HG03457 (cell line): Measurements from ENCODE around the gene ATP13A1.
A peak's percentile ranks its signal among the peaks of the same experiment; 100 is the strongest.
"Not testable (repeated sequence)": the region's sequence is repeated elsewhere in the genome, so short reads cannot be mapped to it uniquely, and the experiment has no call there.

Experiments used
- ATAC-seq: cut with Tn5 transposase; IDR thresholded peaks from one replicate; pipeline ENCODE4 v1.9.1; 2021; ENCODE audit warnings: moderate number of reproducible peaks; ENCODE audit not compliant: unreplicated experiment

ATP13A1 gene

GRCh38 chr19:19665420-19665948 is 2.0 kb upstream of the ATP13A1 start:
- not testable (repeated sequence) for ATAC-seq

- peak; percentile 11 for ATAC-seq
Observed at GRCh38 chr19:19662871-19663255, 613 bp downstream of the ATP13A1 start.

GRCh38 chr19:19662344-19662743 is 1.1 kb downstream of the ATP13A1 start:
- ATAC-seq: no peak

GRCh38 chr19:19661675-19662251 is 1.7 kb downstream of the ATP13A1 start:
- ATAC-seq: no peak

DNA sequence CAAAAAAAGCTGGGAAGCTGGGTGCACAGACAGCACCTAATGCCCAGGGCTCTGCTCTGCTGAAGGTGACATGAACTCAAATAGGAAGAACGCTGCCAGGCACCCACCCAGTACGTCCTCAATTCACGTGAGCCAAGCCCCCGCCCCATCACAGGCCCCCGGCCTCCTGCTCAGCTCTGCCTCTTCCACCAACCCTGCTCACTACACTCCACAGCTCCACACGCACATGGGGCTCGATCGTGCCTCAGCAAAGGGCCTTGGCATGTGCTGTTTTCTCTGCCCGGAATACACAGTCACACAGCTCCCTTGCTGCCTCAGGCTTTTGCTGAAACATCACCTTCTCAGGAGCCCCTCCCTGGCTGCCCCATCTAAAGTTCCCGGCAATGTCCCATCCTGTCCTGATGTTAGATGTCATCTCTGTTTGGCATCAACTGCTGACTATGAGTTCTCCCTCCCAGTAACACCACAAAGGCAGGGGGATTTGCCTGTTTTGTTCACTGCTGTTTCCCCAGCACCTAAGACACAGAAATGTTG is 2.3 kb downstream of the ATP13A1 start:
- no peak for ATAC-seq

GRCh38 chr19:19659646-19660245 is 3.7 kb downstream of the ATP13A1 start:
- no peak for ATAC-seq

DNA sequence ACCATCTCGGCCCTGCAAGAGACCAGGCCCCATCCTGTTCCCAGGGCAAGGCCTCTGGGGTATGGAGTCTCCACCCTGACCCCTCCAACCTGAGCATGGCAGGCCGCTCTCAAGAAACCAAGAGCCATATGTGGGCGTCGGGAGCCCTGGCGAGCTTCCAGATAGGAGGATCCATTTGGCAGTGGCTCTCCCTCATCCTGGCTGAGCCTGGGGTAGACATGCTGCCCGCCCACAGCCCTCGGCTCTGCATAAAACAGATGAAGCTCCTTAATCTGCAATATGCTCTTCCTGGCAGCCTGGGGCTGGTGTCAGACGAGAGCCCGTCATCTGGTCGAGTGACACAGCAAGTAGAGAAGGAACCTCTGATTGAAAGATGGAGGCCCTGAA is 6.1 kb downstream of the ATP13A1 start:
- no peak for ATAC-seq

DNA sequence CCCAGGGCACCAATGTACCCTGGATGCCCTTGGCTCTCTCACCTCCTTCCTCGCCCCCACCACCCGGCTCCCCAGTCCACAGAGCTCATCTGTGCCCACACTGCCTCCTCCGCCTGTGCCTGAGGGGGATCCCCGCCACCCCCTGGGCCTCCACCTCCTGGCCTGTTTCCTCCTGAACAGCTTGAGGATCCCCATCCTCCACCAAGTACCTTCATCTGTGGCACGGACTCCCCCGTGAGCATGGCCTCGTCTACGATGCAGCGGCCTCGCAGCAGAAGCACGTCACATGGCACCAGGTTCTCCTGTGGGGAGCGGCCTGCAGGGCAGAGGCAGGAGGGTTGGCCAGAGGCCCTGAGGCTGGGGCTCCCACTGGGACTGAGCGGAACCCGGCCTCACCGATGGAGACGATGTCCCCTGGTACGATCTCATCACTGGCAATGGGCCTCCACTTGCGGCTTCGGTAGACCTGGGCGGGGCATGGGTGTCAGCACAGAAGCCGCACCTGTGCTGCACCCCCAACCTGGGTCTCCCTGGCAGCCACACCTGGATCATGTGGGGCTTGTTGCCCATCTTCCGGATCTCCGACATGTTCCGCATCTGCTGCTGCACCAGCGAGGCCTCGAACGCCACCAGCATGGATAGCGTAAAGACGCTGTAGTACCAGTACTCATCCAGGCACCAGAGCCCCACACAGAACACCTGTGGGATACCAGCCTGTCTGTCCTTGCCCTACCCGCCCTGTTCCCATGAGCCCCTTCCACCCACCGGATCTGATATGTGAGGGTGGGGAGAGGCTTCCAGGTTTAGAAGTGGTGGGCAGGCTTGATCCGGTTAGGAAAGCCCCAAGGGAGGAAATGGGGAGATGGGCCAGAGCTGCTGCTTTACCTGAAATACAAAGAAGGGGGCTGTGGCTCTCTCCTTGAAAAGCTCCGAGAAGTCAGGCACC is 6.8 kb downstream of the ATP13A1 start:
- ATAC-seq: no peak

DNA sequence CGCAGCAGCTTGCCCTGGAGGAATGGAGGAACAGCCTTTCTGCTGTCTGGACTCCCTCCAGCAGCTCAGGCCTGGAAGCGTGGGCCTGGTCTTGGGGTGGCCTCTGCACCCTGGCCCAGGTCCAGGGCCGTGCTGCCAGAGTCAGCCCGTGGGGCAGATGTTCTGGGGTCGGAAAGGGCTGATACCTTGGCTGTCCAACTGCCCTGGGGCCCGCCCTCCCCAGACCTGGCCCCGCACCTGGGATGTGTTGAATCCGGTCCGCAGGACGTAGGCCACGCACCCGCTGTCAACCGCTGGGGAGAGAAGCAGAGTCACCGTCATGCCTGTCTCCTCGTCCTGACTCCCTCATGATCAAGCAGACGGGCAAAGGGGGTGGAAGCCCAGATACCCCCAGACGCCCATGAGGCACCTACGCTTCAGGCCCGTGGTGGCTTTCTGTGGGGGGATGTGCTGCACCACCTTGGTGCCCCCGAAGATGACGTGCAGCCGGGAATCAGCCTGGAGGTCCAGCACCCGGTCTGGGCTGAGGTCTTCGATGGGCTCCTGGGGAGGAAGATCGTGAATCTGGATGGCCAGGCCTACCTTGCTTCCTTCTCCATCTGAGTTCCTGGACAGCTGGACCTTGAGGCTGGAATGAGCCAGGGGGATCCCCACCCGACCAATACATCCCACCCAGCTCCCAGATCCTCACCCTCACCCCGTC is 7.7 kb downstream of the ATP13A1 start:
- no peak for ATAC-seq

GRCh38 chr19:19655051-19655594 is 8.4 kb downstream of the ATP13A1 start:
- no peak for ATAC-seq

DNA sequence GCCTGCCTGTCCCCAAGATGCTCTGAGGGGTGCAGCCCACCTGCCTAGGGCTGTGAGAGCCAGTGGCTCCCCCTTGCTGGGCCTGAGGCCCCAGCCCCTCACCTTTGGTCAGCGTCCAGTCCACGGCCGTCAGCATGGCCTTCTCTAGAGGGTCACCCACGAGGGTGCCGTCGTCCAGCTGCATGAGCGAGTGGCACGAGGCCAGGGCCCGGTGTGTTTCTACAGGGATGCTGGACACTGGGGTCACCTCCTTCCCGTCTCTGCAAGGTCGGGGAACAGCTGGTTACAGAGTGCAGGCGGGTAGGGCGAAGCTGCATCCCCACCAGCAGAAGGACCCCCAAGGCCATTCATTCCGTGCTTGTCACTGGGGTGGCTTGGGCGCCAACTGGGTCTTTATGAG is 9.0 kb downstream of the ATP13A1 start:
- no peak for ATAC-seq

DNA sequence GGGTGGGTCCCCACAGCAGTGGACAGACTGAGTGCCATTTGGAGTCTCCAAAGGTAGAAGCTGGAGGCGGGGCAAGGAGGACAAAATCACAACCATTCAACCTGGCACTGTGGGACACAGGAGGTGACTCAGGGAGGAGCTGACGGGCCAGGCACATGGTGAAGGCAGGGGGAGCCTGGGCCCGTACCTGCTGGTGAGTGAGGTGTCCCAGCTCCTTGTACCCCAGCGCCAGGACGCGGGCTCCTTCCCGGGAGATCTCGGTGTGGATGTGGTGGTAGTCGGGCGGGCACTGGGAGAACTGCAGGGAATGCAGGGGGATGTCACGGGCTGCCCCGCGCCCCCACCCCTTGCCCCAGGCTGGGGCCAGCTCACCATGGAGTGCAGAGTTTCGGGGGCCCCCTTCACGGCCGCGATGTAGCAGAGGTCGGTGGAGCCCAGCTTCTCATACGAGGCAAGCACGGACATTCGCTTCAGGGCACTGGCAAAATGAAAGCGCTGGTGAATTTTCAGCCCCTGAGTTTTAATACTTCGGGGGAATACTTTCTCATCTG is 9.8 kb downstream of the ATP13A1 start:
- ATAC-seq: no peak

DNA sequence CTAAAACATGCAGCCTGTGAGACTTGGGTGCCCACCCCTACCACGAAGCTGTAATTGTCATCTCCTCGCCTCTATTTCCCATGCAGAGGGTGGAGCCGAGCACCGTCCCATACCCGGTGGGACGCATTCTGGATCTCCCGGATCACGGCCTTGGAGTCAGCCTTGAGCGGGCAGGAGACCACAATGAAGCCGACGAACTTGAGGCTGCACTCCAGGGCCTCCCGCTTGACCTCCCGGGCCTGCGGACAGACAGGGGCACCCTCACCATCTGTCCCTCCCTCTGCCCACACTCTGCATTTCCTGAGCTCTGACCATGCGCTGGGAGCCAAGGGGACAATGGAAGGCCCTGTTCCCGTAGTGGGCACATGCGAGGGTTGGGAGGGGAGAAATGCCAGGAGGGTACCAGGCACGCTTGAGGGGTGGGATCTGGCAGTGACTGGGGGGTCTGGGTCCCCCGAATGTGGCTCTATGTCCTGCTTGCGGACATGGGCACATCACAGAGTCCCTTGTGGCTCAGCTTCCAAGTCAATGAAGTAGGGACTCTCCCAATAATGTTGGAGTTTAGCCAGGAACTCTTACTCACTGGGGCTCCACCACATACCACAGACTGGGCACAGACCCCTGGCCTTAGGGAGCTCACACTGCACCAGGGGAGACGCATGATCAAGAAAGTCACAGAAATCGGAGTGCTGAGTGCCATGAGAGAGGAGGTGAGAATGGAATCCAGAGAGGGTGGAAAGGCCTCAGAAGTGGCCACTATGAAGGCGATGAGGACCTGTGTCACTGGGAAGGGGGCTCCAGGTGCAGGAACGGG is 10.8 kb downstream of the ATP13A1 start:
- ATAC-seq: no peak

- ATAC-seq: no peak
Observed at GRCh38 chr19:19651076-19651475, 12.4 kb downstream of the ATP13A1 start.

GRCh38 chr19:19650331-19650730 is 13.1 kb downstream of the ATP13A1 start:
- ATAC-seq: no peak

DNA sequence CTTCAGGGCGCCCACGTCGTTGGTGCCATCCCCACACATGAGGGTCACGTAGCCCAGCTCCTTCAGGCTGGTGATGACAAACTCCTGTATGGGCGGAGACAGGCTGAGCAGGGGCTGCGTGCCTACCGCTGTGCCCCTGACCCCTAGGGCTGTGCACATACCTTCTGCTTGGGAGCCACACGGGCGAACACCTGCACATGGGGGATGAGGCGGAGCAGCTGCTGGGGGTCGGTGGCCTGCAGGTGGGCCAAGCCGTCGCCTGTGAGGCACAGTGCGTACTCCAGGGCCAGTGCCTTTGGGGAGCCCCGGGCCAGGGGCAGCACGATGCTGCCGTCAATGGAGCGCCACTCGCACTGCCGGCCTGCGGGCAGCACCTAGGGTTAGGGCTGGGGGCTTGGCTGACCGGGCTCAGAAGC is 13.9 kb downstream of the ATP13A1 start:
- ATAC-seq: no peak

GRCh38 chr19:19649155-19649554 is 14.3 kb downstream of the ATP13A1 start:
- no peak for ATAC-seq

DNA sequence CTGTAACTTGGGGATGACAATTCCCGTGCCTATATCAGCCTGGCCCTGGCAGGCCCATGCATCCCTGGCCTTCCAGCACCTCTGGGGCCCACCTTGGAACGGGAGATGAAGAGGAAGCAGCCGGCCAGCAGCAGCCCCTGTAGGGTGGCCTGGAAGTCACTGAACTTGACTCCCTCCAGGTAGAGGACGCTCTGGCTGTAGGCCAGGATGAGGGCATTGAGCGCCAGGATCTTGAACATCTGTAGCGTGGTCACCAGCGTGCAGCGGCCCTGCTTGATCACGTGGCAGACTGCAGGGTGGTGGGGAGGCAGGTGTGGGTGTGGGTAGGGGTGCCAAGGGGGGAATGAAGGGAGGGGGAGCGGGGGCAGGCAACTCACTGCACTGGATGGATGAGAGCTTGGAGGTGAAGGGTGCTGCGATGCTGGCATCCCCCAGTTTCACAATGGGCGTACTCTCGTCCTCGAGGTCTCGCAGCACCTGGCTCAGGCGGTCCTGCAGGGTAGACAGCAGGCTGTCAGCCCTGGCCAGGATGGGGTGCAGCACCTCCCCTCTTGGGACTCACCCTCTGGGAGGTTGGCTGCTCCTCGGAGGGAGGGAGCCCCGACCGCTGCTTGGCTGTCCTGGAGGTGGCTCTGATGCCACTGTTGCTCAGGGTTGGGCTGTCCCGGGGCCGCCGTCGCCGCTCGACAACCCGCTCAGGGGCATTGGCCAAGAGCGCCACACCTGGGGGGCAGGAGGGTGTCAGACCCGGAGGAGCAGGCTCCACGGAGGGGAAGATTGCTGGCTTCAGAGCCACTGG is 16.2 kb downstream of the ATP13A1 start:
- ATAC-seq: no peak
